Endometrial microvascular endothelial cells (primary cell): ENCODE results near the gene RNF227. TPM values are rescaled to one million over a fixed set of nuclear protein-coding genes. Genes with fewer than 3 reads are reported as not detected.
"Not testable (repeated sequence)": the region's sequence is repeated elsewhere in the genome, so short reads cannot be mapped to it uniquely, and the experiment has no call there.

Experiments used
- in situ Hi-C: cut with HindIII; loops from 2 replicates; pipeline ENCODE4 v1.10.0; 2017; ENCODE audit warnings: low sequenced_read_pairs, low pct_unique_long_range_greater_than_20kb; ENCODE audit errors: inconsistent ontology term
- total RNA-seq: library from RNA; depleted of rRNA; stranded (reverse); fragments of >200 nt; gene quantifications from one replicate; pipeline ENCODE4 v1.2.3, GENCODE V29; 2015; ENCODE audit errors: inconsistent ontology term

RNF227 gene
- total RNA-seq, 1 donor from 2014 or later = not detected

DNA sequence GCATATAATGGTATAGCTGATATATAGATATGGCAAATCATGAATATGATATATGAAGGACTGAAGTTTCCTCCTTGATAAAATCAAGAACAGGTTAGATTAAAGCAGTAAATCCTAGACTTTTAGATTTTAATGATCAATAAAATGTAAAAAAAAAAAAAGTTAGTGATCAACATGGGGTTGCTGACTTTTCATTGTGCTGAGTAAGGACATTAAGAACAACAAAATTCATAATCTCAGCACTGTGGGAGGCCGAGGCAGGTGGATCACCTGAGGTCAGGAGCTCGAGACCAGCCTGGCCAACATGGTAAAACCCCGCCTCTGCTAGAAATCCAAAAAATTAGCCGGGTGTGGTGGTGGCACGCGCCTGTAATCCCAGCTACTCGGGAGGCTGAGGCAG lies 37.9 kb downstream of the RNF227 start:
- in situ Hi-C loops = no loop called here

DNA sequence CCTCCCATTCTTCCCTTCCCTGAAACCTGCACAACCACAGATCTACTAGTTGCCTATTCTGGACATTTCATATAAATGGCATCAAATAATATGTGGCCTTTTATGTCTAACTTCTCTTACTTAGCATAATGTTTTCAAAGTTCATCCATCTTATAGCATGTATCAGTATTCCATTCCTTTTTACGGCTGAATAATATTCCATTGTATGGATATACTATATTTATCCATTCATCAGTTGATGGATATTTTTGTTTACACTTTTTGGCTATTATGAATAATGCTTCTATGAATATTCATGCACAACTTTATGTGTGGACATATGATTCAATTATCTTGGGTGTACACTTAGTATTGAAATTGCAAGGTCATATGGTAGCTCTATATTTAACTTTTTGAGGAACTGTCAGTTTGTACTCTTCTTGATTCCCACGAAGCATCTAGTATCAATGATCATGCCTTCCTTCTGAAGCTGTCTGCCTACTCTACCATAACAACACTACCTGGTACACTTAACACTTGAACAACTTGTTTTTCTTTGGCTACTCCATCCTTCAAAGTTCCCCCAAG lies 40.2 kb downstream of the RNF227 start:
- in situ Hi-C loops = no loop called here

DNA sequence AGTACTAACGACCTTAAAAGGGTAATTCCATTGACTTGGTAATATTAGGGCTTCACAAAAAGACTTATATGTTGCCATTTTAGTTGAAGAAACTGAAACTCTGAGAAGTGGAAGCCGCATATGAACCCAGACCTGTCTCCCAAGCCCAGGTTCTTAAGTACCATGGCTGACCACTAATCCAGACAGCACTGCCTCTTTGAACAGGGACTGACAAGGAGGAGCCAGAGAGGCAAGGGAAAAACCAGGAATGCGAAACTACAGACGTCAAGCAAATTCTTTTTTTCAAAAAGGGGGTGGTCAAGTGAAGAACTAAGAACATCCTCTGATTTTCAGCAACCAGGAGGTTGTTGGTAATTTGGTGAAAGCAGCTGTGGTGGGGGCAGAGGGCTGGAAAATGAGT lies 43.0 kb downstream of the RNF227 start:
- in situ Hi-C loops = no loop called here

- in situ Hi-C loops = no loop called here
Measured at GRCh38 chr17:7867881-7868329, 48.2 kb downstream of the RNF227 start.

GRCh38 chr17:7864995-7865650 lies 51.0 kb downstream of the RNF227 start:
- in situ Hi-C loops = no loop called here

- in situ Hi-C loops = not testable (repeated sequence)
Measured at GRCh38 chr17:7864384-7864783, 51.7 kb downstream of the RNF227 start.

Other genes with a start within 250 kb of the RNF227 start
- 57.6 TPM for gene TP53, start 228.8 kb downstream of the RNF227 start, total RNA-seq
- 24.4 TPM for gene WRAP53, start 227.8 kb downstream of the RNF227 start, total RNA-seq
- gene EFNB3, start 211.1 kb downstream of the RNF227 start, total RNA-seq = not detected
- gene DNAH2, start 198.5 kb downstream of the RNF227 start, total RNA-seq = 1.1 TPM
- gene KDM6B, start 82.1 kb downstream of the RNF227 start, total RNA-seq = 1.3 TPM
- 148 TPM for gene TMEM88, start 61.2 kb downstream of the RNF227 start, total RNA-seq
- gene NAA38, start 58.7 kb downstream of the RNF227 start, total RNA-seq = 52.5 TPM
- gene CYB5D1, start 58.3 kb downstream of the RNF227 start, total RNA-seq = 7.6 TPM
- 46.3 TPM for gene CHD3, start 27.5 kb downstream of the RNF227 start, total RNA-seq
- 3.7 TPM for gene KCNAB3, start 13.6 kb upstream of the RNF227 start, total RNA-seq
- 76.8 TPM for gene TRAPPC1, start 15.7 kb upstream of the RNF227 start, total RNA-seq
- gene CNTROB, start 15.9 kb upstream of the RNF227 start, total RNA-seq = 39.1 TPM
- gene GUCY2D, start 86.3 kb upstream of the RNF227 start, total RNA-seq = not detected
- gene ALOX15B, start 122.8 kb upstream of the RNF227 start, total RNA-seq = not detected
- gene ALOX12B, start 171.4 kb upstream of the RNF227 start, total RNA-seq = not detected
- 0.19 TPM for gene ALOXE3, start 202.2 kb upstream of the RNF227 start, total RNA-seq
- gene HES7, start 207.8 kb upstream of the RNF227 start, total RNA-seq = not detected
- gene PER1, start 236.1 kb upstream of the RNF227 start, total RNA-seq = 20.4 TPM
- gene VAMP2, start 246.7 kb upstream of the RNF227 start, total RNA-seq = 5.3 TPM